ENCODE results near the gene CSRP1.

DNA sequence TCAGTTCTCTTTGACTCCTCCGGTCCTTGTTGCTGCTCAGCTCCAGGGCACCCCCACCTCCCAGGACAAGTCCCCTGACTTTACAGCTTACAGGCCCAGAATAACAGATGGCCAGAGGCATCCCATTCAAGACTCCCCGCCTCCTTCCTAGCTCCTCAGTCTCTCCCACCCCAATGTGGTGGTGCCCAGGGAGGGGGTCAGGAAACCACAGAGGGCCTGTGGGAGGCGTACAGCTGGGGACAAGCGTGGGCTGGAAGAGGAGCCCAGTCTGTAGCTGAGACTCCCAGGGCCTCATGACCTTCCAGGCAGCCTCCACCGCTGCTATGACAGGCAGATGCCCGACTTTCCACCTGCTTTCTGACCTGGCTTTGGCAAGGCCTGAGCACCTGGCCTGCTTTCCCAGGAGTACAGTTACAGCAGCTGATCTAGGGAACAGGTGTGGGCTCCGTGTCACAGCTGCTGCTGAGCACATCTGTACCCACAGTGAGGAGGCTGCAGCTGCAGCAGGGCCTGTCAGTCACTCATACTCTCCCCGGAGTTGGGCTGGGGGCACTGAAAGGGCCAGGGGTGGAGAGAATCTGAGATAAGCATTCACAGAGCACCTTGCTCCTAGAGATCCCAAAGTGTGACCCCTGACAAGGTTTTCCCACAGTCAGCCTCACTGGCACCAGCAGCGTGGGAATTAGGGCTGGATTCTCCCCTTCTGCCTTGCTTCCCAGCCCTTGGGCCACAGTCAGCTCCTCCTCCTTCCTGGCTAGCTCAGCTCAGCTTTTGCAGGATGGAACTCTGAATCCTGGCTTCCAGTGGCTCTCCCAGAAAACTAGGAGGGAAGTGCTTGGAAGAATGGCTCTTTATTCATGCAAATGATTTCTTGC is 24.9 kb upstream of the CSRP1 start:
- TF ChIP-seq CTCF (IDR thresholded peaks at IDR 0.05) (no peak), POLR2A (IDR thresholded peaks at IDR 0.05) (no peak)
